SJSA1 (cell line): ENCODE results near the gene TMEM59. TPM values are rescaled to one million over a fixed set of nuclear protein-coding genes. Genes with fewer than 3 reads are reported as not detected.

Experiments used
- DNase-seq, 2 experiments: peaks; one replicate each; pipeline ENCODE4 v3.0.0-alpha.2; 2015 to 2020; ENCODE audit warnings: low spot score in 2 of 2, low read depth in 1 of 2
- H3K27ac ChIP-seq: fragments of 250-450 bp; sonication (Bioruptor Pico); 2 replicates; pipeline ENCODE4 v1.5.1; 2020; ENCODE audit warnings: mild to moderate bottlenecking, moderate library complexity
- H3K27me3 ChIP-seq: fragments of 250-450 bp; sonication (Bioruptor Pico); replicated peaks from 2 replicates; pipeline ENCODE4 v1.5.1; 2020; ENCODE audit warnings: mild to moderate bottlenecking, moderate library complexity
- H3K36me3 ChIP-seq: fragments of 250-450 bp; sonication (Bioruptor Pico); 2 replicates; pipeline ENCODE4 v1.5.1; 2020; ENCODE audit warnings: mild to moderate bottlenecking
- H3K4me1 ChIP-seq: fragments of 250-450 bp; sonication (Bioruptor Pico); replicated peaks from 2 replicates; pipeline ENCODE4 v1.6.1; 2021; ENCODE audit warnings: mild to moderate bottlenecking
- H3K4me3 ChIP-seq: fragments of 250-450 bp; sonication (Bioruptor Pico); 2 replicates; pipeline ENCODE4 v1.5.1; 2020; ENCODE audit warnings: mild to moderate bottlenecking
- H3K9me3 ChIP-seq: fragments of 250-450 bp; sonication (Bioruptor Pico); replicated peaks from 2 replicates; pipeline ENCODE4 v1.5.1; 2020; ENCODE audit warnings: mild to moderate bottlenecking
- total RNA-seq: library from RNA; depleted of rRNA; stranded (reverse); fragments of >200 nt; shearing (Covaris generic); gene quantifications from 2 replicates; pipeline ENCODE4 v1.2.3, GENCODE V29; 2014; rRNA removed

Gene TMEM59
- total RNA-seq, 1 experiment from 2014 or later, result 384 TPM

DNA sequence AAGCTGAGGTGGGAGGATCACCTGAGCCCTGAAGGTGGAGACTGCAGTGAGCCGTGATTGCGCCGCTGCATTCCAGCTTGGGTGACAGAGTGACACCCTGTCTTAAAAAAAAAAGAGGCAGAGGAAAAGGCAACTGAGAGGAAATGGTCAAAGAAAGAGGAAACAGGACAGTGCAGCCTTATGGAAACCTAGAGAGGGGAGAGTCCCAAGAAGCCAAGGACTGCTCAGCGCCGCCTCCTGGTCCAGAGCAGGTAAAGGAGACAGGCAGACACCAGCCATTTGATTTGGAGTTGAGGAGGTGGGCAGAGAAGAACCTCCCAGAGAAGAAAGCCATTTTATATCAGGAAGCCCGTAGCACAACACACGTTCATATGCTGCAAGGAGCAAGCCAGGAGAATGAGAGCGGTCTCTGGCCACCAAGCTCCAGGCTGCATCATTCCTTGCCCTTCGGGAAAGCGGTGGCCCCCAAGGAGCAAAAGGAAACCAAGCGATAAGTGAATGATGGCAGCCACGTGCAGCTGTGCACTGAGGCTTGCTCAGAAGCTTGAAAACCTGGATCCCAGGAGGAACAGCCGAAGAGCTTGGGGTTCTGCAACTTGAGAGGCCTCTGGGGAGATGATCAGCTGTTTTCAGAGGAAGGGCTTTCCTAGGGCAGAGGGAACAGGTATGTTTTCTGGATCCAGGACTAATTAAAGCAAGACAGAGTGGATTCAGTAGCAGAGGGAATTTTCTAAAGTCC is 73.1 kb downstream of the TMEM59 start:
- no peaks in the 10 kb centered on the region for H3K9me3 ChIP-seq
- no peaks in the 10 kb centered on the region for H3K27me3 ChIP-seq
- no peak overlapping the region for H3K4me3 ChIP-seq
- no peak for DNase-seq
- no peaks in the 10 kb centered on the region for H3K36me3 ChIP-seq
- H3K27ac ChIP-seq, result no peak overlapping the region
- peaks cover 19% of the 10 kb centered on the region for H3K4me1 ChIP-seq

Other genes starting within 250 kb of the TMEM59 start
- 60.5 and 65.0 TPM in 2 replicates for gene NDC1, start 214.9 kb downstream of the TMEM59 start, total RNA-seq
- gene YIPF1, start 163.4 kb downstream of the TMEM59 start, total RNA-seq, result 21.7 and 28.4 TPM in 2 replicates
- not detected in 2 replicates for gene DIO1, start 159.0 kb downstream of the TMEM59 start, total RNA-seq
- 61.5 and 81.6 TPM in 2 replicates for gene IFT25, start 107.5 kb downstream of the TMEM59 start, total RNA-seq
- gene LRRC42, start 106.9 kb downstream of the TMEM59 start, total RNA-seq, result 39.9 and 46.7 TPM in 2 replicates
- gene LDLRAD1, start 35.0 kb downstream of the TMEM59 start, total RNA-seq, result not detected in 2 replicates
- 1.5 and 2.9 TPM in 2 replicates for gene TCEANC2, start 404 bp upstream of the TMEM59 start, total RNA-seq
- gene CDCP2, start 99.8 kb upstream of the TMEM59 start, total RNA-seq, result not detected in 2 replicates
- 2.5 and 4.9 TPM in 2 replicates for gene CYB5RL, start 146.8 kb upstream of the TMEM59 start, total RNA-seq
- gene MRPL37, start 147.0 kb upstream of the TMEM59 start, total RNA-seq, result 133 and 157 TPM in 2 replicates